HG02981 (cell line): Measurements from ENCODE around the gene ASB6.

ENCODE experiments used
- ATAC-seq: cut with Tn5 transposase; IDR thresholded peaks from one replicate; pipeline ENCODE4 v1.9.1; 2021; ENCODE audit warnings: mild to moderate bottlenecking, moderate library complexity; ENCODE audit not compliant: unreplicated experiment

Gene ASB6

DNA sequence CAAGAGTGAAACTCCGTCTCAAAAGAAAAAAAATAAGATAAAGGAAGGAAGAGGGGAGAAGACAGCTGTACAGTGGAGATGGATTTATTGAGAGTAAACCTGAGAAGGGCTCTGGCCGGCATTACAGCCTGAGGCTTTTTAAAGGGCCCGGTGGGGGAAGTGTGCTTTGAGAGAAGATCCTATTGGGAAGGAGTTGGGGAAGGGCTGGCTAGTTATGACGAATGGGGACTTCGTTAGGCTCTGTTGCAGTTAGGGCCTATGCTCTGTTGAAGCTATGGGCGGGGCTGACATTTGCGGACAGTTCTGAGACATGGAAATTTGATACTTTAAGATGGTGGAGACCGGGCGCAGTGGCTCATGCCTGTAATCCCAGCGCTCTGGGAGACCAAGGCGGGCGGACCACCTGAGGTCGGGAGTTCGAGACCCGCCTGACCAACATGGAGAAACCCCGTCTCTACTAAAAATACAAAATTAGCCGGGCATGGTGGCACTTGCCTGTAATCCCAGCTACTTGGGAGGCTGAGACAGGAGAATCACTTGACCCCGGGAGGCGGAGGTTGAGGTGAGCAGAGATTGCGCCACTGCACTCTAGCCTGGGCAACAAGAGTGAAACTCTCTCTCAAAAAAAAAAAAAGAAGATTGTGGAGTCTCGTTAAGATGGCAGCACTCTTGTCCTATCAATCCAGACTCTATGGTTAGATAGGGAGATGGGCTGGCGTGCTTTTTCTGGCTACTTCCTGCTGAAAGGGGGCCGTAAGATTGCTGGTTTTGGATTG is 54.3 kb downstream of the ASB6 start:
- no peak for ATAC-seq

DNA sequence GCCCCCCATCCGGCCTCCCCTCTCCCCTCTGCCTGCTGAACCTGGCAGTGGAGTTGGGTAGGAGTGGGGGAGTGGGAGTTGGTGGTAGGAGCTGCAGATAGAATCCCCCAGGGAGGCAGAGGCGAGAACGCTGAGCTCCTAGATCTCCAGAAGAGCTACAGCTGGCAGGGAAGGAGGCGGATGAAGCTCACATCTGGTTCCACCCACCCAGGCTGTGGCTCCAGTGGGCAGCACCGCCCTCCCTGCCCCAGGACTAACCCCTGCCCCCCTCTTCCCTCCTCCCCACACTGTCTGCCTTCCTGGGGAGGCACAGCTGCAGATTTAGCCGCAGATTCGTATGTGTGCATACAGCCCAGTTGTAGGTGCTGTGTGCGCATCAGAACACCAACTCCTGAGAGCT is 55.3 kb downstream of the ASB6 start:
- ATAC-seq: no peak

GRCh38 chr9:129586245-129586644 is 55.7 kb downstream of the ASB6 start:
- ATAC-seq: no peak

- no peak for ATAC-seq
These were observed 56.6 kb downstream of the ASB6 start for GRCh38 chr9:129585352-129585751.
